ENCODE measurements around the gene PSMB5.

PSMB5 gene

DNA sequence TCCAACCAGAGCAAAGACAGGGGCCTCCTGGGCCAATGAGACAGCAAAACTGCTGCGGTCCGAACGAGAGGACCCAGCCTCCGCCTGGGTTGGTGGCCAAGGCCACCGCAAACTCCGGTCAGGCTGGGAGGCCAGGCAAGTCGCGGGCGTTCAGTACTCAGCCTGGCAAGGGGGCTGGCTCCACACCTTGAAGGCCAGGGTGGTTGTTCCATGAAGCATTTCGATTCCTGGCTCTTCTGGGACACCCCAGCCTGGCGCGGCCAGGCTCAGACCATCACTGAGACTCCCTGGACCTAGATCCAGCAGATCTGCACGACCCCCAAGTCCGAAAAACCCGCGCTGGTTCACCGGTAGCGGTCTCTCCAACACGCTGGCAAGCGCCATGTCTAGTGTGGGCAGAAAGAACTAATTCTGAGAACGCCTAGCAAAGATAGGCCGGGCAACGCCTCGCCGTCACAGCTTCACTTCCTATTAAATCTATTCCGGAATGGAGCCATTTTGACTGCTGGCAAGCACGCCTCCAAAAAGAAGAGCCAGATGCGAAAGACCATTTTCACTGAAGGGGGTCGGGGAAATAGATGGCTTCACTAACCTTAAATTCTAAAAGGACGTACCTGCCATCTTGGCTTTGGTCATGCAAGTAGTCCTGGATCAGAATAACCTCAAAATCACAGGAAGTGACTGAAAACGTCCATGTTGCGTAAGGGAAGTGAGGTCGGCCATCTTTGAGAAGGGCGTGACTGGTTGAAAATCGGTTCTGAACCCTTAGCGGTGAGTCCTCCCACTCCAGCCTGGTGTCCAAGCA is at the start of gene PSMB5:
TSS of gene PSMB5 (minus strand) at position 403 of the 805 bp plus-strand sequence. CDS start at position 384, 19 bp downstream.
- peaks cover 22% of the 10 kb centered on the region for H3K36me3 Mint-ChIP-seq (ENCODE audit: insufficient read depth)
- ATAC-seq (replicated peaks; ENCODE audit: extremely low read depth, poor library complexity, severe bottlenecking) (peak; percentile 95), DNase-seq (ENCODE audit: low spot score in 2 of 2) (peak; percentile 77 to 85)
- peak within 1 kb of the TSS; percentile 80 for H3K4me3 Mint-ChIP-seq
- H3K4me1 Mint-ChIP-seq = peaks cover 29% of the 10 kb centered on the region
- peak within 1 kb of the TSS; percentile 91 for H3K27ac Mint-ChIP-seq (ENCODE audit: low read depth)
- H3K9me3 Mint-ChIP-seq = no peaks in the 10 kb centered on the region
- H3K27me3 Mint-ChIP-seq = no peaks in the 10 kb centered on the region

DNA sequence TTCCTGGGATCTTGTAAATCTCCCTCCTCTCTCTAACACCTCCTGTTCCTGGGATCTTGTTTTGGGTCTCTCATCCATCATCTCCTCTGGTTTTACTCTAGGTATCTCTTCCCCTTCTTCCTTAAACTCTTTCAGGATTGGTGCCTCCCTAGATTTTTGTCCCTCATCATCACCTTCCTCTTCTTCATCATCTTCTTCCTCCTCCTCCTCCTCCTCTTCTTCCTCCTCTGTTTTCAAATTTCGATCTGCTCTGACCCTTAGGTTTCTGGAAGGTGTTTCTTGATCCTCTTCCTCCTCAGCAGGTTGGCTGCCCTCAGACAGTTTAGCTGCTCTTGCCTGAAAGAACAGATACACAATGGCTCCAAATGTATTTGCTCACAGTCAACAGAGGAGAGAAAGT is 45.8 kb upstream of the PSMB5 start:
- peaks cover 5% of the 10 kb centered on the region for H3K4me1 Mint-ChIP-seq
- peaks cover 90% of the 10 kb centered on the region for H3K36me3 Mint-ChIP-seq (ENCODE audit: insufficient read depth)
- H3K9me3 Mint-ChIP-seq = no peaks in the 10 kb centered on the region
- H3K27me3 Mint-ChIP-seq = no peaks in the 10 kb centered on the region
- DNase-seq (ENCODE audit: low spot score in 2 of 2) (no peak), ATAC-seq (replicated peaks; ENCODE audit: extremely low read depth, poor library complexity, severe bottlenecking) (no peak)
- no peak overlapping the region for H3K4me3 Mint-ChIP-seq
- no peak overlapping the region for H3K27ac Mint-ChIP-seq (ENCODE audit: low read depth)

DNA sequence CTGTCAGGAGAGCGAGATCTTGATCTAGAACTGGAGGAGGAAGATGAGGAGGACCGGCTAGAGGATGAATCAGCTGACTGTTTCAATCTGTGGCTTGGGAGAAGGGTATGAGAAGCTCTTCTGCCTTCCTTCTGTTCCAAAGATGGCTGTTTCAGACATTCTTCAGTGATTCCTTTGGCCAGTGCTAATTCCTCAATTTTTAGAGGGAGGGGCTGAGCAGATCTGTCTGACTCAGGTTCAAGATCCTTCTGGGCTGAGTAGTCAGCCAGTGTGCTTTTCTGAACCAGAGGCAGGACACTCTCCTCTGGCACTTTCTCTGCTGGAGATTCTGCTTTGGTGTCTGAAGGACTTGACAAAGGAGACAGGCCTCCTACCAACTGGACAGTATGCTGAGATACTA is 45.0 kb upstream of the PSMB5 start:
- H3K4me3 Mint-ChIP-seq = no peak overlapping the region
- ATAC-seq (replicated peaks; ENCODE audit: extremely low read depth, poor library complexity, severe bottlenecking) = no peak
- H3K27me3 Mint-ChIP-seq = no peaks in the 10 kb centered on the region
- H3K27ac Mint-ChIP-seq (ENCODE audit: low read depth) = no peak overlapping the region
- peaks cover 90% of the 10 kb centered on the region for H3K36me3 Mint-ChIP-seq (ENCODE audit: insufficient read depth)
- peaks cover 4% of the 10 kb centered on the region for H3K4me1 Mint-ChIP-seq
- H3K9me3 Mint-ChIP-seq = no peaks in the 10 kb centered on the region
- no peak for DNase-seq (ENCODE audit: low spot score in 2 of 2)

DNA sequence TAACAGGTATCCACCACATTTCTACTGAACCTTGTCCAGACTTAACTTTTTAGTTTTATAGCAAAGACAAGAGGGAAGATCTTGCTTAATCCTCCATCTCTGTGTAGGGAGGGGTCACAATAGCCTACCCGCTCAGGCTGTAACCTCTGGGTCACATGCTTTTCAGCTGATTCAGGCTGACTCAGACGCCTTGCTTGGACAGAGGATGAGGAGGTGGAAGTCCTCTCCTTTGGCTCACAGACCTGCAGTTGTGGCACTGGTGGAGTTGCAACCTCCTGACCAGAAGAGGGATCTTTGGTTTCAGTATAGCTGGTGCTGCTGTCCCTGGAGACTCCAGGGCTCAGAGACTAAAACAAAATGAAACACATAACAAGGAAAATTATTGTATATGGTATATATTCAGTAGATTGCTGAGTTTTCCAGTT is 44.0 kb upstream of the PSMB5 start:
- DNase-seq (ENCODE audit: low spot score in 2 of 2) = no peak
- Mint-ChIP-seq H3K9me3 (no peaks in the 10 kb centered on the region), H3K27ac (ENCODE audit: low read depth) (no peak overlapping the region), H3K27me3 (no peaks in the 10 kb centered on the region), H3K4me3 (no peak overlapping the region), H3K36me3 (ENCODE audit: insufficient read depth) (peaks cover 89% of the 10 kb centered on the region), H3K4me1 (peaks cover 4% of the 10 kb centered on the region)
- no peak for ATAC-seq (replicated peaks; ENCODE audit: extremely low read depth, poor library complexity, severe bottlenecking)

DNA sequence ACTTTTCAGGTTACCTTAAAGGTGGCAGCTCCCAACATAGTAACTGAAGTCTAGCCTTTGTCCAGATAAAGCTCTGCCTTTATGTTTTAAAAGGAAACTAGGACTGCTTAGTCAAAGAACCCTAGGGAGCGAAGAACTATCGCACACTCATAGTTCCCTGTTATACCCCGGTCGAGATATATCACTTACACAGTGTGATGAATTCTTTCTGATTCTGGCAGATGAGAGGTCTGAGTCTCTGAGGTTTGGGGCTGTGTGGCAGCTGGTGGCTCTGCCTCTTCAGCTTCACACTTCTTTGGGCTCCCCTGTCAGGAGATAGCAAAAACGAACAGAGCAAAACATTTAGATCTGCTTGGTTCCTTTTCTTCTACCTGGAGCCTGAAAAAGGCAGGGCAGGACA is 43.3 kb upstream of the PSMB5 start:
- Mint-ChIP-seq H3K27ac (ENCODE audit: low read depth) (no peak overlapping the region), H3K36me3 (ENCODE audit: insufficient read depth) (peaks cover 87% of the 10 kb centered on the region), H3K4me1 (peaks cover 4% of the 10 kb centered on the region), H3K9me3 (no peaks in the 10 kb centered on the region), H3K4me3 (no peak overlapping the region), H3K27me3 (no peaks in the 10 kb centered on the region)
- no peak for ATAC-seq (replicated peaks; ENCODE audit: extremely low read depth, poor library complexity, severe bottlenecking)
- DNase-seq (ENCODE audit: low spot score in 2 of 2) = no peak

DNA sequence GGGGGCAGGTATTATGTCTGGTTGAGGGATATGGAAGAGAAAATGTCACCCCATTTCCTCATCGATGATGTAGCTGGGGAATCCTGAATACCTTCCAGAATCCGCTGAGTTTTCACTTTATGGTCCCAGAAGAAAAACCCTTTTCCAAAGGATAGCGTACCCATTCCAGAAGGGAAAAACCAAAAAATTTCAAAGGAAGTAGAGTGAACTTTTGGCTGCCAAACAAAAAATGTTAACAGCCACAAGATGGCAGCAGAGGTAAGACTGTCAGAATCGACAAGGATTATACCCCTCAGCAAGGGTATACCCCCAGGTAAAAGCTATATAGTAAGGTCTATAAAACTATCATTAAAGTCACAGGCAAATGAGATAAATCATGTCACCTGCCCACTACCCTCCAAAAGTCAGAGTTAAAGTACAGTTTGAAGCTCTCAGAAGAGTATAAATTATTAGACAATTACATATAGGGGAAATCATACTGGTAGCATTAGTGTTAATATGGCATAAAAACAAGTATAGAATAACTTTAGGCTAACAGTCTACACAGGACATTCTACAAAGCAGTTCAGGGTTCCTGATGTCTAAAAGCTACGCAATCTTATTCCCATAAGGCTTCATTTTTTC is 42.2 kb upstream of the PSMB5 start:
- H3K36me3 Mint-ChIP-seq (ENCODE audit: insufficient read depth) = peaks cover 88% of the 10 kb centered on the region
- ATAC-seq (replicated peaks; ENCODE audit: extremely low read depth, poor library complexity, severe bottlenecking) = no peak

DNA sequence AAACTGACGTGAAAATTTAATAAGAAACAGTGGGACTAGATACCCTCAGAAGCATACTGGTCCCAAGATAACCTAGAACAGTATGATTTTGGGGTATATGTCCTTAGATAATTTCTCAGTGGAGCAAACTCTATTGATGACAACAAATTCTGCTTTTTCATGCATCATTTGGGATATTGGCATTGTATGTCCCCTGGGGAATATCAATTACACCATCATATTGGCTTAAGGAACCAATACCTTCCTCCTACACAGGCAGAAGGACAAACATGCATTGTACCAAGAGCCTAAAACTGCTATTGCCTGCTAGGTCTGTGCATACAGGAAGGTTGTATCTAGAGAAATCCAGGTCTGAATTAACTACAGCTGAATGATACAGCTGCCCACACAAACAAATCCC is 40.2 kb upstream of the PSMB5 start:
- H3K27ac Mint-ChIP-seq (ENCODE audit: low read depth) = no peak overlapping the region
- DNase-seq (ENCODE audit: low spot score in 2 of 2) = no peak
- ATAC-seq (replicated peaks; ENCODE audit: extremely low read depth, poor library complexity, severe bottlenecking) = no peak
- H3K4me3 Mint-ChIP-seq = no peak overlapping the region
- no peaks in the 10 kb centered on the region for H3K9me3 Mint-ChIP-seq
- peaks cover 22% of the 10 kb centered on the region for H3K4me1 Mint-ChIP-seq
- H3K36me3 Mint-ChIP-seq (ENCODE audit: insufficient read depth) = peaks cover 82% of the 10 kb centered on the region
- no peaks in the 10 kb centered on the region for H3K27me3 Mint-ChIP-seq

More for the DNA sequence above, 42.2 kb upstream of the PSMB5 start:
- DNase-seq (ENCODE audit: low spot score in 2 of 2) = peak in 1 of 2 donors; percentile 14
- Mint-ChIP-seq H3K9me3 (no peaks in the 10 kb centered on the region), H3K4me3 (no peak overlapping the region), H3K27me3 (no peaks in the 10 kb centered on the region), H3K27ac (ENCODE audit: low read depth) (no peak overlapping the region), H3K4me1 (peaks cover 8% of the 10 kb centered on the region)

DNA sequence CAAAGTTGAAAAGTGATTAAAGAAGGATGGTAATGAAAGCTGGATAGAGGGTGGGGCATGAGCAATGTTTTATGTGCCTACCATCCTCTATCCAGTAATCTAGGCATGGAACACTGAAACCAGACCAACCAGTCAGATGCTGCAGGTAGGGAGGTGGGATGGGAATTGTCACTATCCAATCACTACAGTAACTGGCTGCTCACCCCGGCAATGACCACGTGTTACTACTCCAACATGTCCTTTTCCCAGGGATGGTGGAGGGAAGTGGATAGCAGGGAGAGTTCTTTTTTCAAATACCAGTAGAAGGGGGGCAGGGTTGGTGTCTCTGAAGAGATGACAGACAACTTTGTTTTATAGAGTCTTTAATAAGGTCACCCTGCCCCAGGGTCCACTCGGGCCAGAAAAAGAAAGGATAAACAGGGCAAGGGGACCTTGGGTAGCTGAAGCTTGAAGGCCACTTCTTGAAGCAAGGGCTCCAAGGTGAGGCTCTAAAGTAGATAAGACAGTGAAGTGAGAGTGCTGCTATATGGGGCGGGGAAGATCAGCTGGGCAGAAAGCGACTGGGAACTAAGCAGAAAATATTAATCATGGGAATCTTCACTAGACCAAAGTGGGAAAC is 37.3 kb upstream of the PSMB5 start:
- Mint-ChIP-seq H3K27ac (ENCODE audit: low read depth) (peak overlapping the region; percentile 79), H3K4me3 (peak overlapping the region; percentile 78), H3K27me3 (no peaks in the 10 kb centered on the region), H3K4me1 (peaks cover 35% of the 10 kb centered on the region), H3K9me3 (no peaks in the 10 kb centered on the region), H3K36me3 (ENCODE audit: insufficient read depth) (peaks cover 71% of the 10 kb centered on the region)
- ATAC-seq (replicated peaks; ENCODE audit: extremely low read depth, poor library complexity, severe bottlenecking) (no peak), DNase-seq (ENCODE audit: low spot score in 2 of 2) (no peak)

DNA sequence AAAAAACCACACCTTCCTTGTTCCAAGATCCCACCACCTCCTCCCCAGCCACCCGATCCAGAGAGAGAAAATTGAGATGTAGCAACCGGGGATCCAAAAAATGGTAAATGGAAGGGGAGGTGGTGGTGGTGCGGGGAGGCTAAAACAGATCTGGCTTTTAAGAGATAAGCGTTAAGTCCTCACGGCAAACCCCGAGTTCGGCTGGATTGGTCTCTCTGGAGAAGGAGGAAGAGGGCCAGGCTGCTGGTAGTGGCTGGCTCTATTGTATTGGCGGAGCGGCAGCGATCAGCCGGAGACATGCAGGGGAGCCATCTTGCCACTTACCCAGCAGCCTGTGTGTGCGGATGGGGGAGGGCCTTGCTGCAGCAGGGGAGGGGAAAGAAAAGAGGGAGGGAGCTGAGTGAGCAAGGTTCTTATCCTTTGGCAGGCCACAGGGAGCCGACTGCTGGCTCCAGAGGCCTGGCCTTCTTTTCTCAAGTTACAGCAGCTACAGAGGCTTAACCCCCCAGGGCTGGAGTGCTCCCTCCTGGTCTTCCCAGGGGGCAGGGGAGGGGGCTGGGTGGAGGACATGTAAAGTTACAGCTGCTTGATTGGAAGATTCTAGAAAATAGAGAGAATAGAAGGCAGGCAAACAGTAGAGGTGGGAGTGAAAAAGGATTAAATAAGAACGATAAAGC is 36.7 kb upstream of the PSMB5 start:
- peak overlapping the region; percentile 79 for H3K27ac Mint-ChIP-seq (ENCODE audit: low read depth)
- ATAC-seq (replicated peaks; ENCODE audit: extremely low read depth, poor library complexity, severe bottlenecking) = peak; percentile 84
- no peaks in the 10 kb centered on the region for H3K9me3 Mint-ChIP-seq
- no peaks in the 10 kb centered on the region for H3K27me3 Mint-ChIP-seq
- peaks cover 69% of the 10 kb centered on the region for H3K36me3 Mint-ChIP-seq (ENCODE audit: insufficient read depth)
- peak overlapping the region; percentile 78 for H3K4me3 Mint-ChIP-seq
- H3K4me1 Mint-ChIP-seq = peaks cover 35% of the 10 kb centered on the region
- peak; percentile 44 to 54 for DNase-seq (ENCODE audit: low spot score in 2 of 2)

DNA sequence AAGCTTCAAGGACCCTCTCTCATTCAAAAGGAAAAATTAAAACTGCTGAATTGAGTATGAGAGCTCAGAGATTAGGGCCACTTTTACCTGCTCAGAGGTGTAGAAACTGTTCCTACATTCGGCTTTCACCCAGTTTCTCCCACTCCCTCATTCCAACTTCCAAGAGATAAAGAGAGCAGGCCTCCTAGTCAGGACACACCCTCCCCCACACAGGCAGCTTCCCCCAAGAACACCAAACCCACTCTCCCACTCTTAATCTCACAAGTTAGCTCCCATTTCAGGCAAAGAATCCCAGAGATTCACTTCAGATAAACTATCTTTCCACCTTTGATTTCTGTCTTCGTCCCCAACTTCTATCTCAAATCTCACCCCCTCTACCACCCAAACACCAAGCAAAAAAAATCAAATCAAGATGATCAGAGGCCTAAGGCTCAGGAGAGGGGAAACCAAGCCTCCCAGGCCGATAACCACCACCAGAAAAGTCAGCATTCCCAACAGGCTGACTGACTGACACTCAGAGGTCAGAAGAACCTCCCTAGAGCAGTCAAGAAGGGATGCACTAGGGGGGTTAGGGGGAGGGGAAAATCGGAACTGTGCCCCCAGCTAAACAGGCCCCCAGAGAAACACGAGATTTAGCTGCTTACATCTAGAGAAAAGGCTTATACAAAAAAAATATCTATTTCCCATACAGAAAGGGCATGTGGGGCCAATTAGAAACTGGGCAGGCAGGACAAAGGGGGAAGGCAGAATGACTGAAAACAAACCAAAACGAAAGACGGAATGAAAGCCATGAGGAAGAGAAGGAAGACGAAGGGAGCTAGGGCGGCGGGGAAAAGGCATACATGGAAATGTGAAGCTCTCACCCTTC is 35.8 kb upstream of the PSMB5 start:
- no peaks in the 10 kb centered on the region for H3K27me3 Mint-ChIP-seq
- peak in 1 of 2 donors; percentile 4 for DNase-seq (ENCODE audit: low spot score in 2 of 2)
- no peaks in the 10 kb centered on the region for H3K9me3 Mint-ChIP-seq
- no peak for ATAC-seq (replicated peaks; ENCODE audit: extremely low read depth, poor library complexity, severe bottlenecking)
- H3K36me3 Mint-ChIP-seq (ENCODE audit: insufficient read depth) = peaks cover 66% of the 10 kb centered on the region
- peak overlapping the region; percentile 78 for H3K4me3 Mint-ChIP-seq
- H3K4me1 Mint-ChIP-seq = peaks cover 42% of the 10 kb centered on the region
- H3K27ac Mint-ChIP-seq (ENCODE audit: low read depth) = peak overlapping the region; percentile 79

DNA sequence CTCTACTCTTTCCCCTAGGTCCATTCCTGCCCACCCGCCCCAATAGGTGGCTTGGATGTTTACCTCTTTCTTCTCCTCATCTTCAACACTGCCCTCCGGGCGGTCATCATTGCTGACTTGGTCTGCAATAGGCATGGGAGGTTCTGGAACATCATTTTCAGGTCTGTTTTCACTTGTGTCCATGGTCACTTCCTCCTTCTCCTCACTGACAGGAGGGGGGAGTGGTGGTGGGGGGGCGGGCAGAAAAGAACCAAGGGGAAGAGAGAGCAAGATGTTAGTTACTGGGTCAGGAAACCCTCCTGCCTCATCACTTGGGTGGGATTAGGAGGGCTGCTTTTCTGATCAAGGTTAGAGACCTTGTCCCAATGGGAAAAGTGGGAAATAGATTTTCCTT is 34.7 kb upstream of the PSMB5 start:
- Mint-ChIP-seq H3K4me1 (peaks cover 42% of the 10 kb centered on the region), H3K36me3 (ENCODE audit: insufficient read depth) (peaks cover 63% of the 10 kb centered on the region), H3K27ac (ENCODE audit: low read depth) (no peak overlapping the region), H3K9me3 (no peaks in the 10 kb centered on the region), H3K4me3 (no peak overlapping the region), H3K27me3 (no peaks in the 10 kb centered on the region)
- DNase-seq (ENCODE audit: low spot score in 2 of 2) = no peak
- ATAC-seq (replicated peaks; ENCODE audit: extremely low read depth, poor library complexity, severe bottlenecking) = no peak
